Measurements from ENCODE around the gene VAV2. TPM values are rescaled to one million over a fixed set of nuclear protein-coding genes. Genes with fewer than 3 reads are reported as not detected.

VAV2 gene
- total and polyA plus RNA-seq, 2 experiments from 2014 or later = 8.1 to 28.9 TPM

GRCh38 chr9:133815781-133816180, 176.3 kb downstream of the VAV2 start:
- Histone ChIP-seq H3F3A (replicated peaks; ENCODE audit: low read depth) (no peaks in the 10 kb centered on the region), H3K27me3 (ENCODE audit: insufficient read depth) (no peaks in the 10 kb centered on the region), H2AFZ (no peak overlapping the region), H3K4me3 (no peak overlapping the region), H3K4me1 (ENCODE audit: insufficient read depth) (no peaks in the 10 kb centered on the region), H3K79me2 (replicated peaks; ENCODE audit: insufficient read depth) (no peaks in the 10 kb centered on the region), H3K9me2 (ENCODE audit: insufficient read depth) (no peaks in the 10 kb centered on the region), H3K4me2 (no peak overlapping the region), H3K36me3 (ENCODE audit: insufficient read depth) (no peaks in the 10 kb centered on the region), H3K27ac (ENCODE audit: low read depth) (no peak overlapping the region), H4K20me1 (replicated peaks; ENCODE audit: insufficient read depth) (no peaks in the 10 kb centered on the region; the same call in 1 of the 2 replicates)
- TF ChIP-seq ZNF114 (CRISPR knock-in tag; IDR thresholded peaks at IDR 0.05) (no peak), STAT1 (IDR thresholded peaks at IDR 0.05; ENCODE audit: unreplicated experiment) (no peak), REST (IDR thresholded peaks at IDR 0.05; ENCODE audit: unreplicated experiment) (no peak), ZNF462 (CRISPR knock-in tag; IDR thresholded peaks at IDR 0.05) (no peak), ETS1 (IDR thresholded peaks at IDR 0.05) (no peak), EZH2 (IDR thresholded peaks at IDR 0.05; ENCODE audit: low read depth, unreplicated experiment) (no peak), POLR2AphosphoS5 (IDR thresholded peaks at IDR 0.05; ENCODE audit: low read depth) (no peak), JUNB (IDR thresholded peaks at IDR 0.05; ENCODE audit: unreplicated experiment) (no peak), NANOG (IDR thresholded peaks at IDR 0.05; ENCODE audit: borderline replicate concordance) (no peak), CREB1 (CRISPR knock-in tag; IDR thresholded peaks at IDR 0.05; ENCODE audit: low read depth) (no peak), ZNF331 (CRISPR knock-in tag; IDR thresholded peaks at IDR 0.05; ENCODE audit: low read depth) (no peak)
- peaks cover 5% of the 10 kb centered on the region; the same call in 2 of the 3 replicates for H3K4me1 Mint-ChIP-seq
- peaks cover 12% of the 10 kb centered on the region for H3K27me3 Mint-ChIP-seq (ENCODE audit: insufficient read depth, low read depth, poor library complexity)
- no peak overlapping the region for H3K27ac Mint-ChIP-seq
- no peaks in the 10 kb centered on the region; the same call in 2 of the 3 replicates for H3K36me3 Mint-ChIP-seq (ENCODE audit: low read depth)
- H3K4me3 Mint-ChIP-seq = no peak overlapping the region
- ATAC-seq (no peak), DNase-seq (ENCODE audit: low spot score) (no peak)
- H3K9me3 Mint-ChIP-seq = no peaks in the 10 kb centered on the region

Data from GM23338 (cell line).